Mesendoderm (in vitro differentiated cells): ENCODE data around the gene KRT17.
A peak's percentile ranks its signal among the peaks of the same experiment; 100 is the strongest.
"Not testable (repeated sequence)": the region's sequence is repeated elsewhere in the genome, so short reads cannot be mapped to it uniquely, and the experiment has no call there.

Experiments used
- DNase-seq: peaks from one replicate; pipeline ENCODE4 v3.0.0; 2013
- H2AK5ac ChIP-seq: 2 replicates; pipeline ENCODE4 v1.6.1; 2013; ENCODE audit warnings: low read length, inconsistent platforms
- H2BK120ac ChIP-seq: 2 replicates; pipeline ENCODE4 v1.6.1; 2013; ENCODE audit warnings: low read depth, mild to moderate bottlenecking, low read length, moderate library complexity, mixed read lengths
- H2BK15ac ChIP-seq: replicated peaks from 2 replicates; pipeline ENCODE4 v1.6.1; 2013; ENCODE audit warnings: low read depth, mild to moderate bottlenecking, moderate library complexity
- H2BK5ac ChIP-seq: 2 replicates; pipeline ENCODE4 v1.6.1; 2013; ENCODE audit warnings: low read length, inconsistent platforms
- H3K18ac ChIP-seq: 2 replicates; pipeline ENCODE4 v1.6.1; 2013; ENCODE audit warnings: mild to moderate bottlenecking, low read length, mixed read lengths
- H3K23ac ChIP-seq: one replicate; pipeline ENCODE4 v1.6.1; 2013; ENCODE audit warnings: low read length
- H3K27ac ChIP-seq: 2 replicates; pipeline ENCODE4 v1.5.1; 2013; ENCODE audit warnings: low read depth, mild to moderate bottlenecking, inconsistent platforms, low read length, moderate library complexity
- H3K27me3 ChIP-seq: 2 replicates; pipeline ENCODE4 v1.6.1; 2013; ENCODE audit warnings: low read length, control low read depth, mild to moderate bottlenecking, inconsistent platforms; ENCODE audit not compliant: insufficient read depth, poor library complexity
- H3K36me3 ChIP-seq: 2 replicates; pipeline ENCODE4 v1.6.1; 2013; ENCODE audit warnings: low read length, inconsistent platforms; ENCODE audit not compliant: control insufficient read depth, insufficient read depth
- H3K4ac ChIP-seq: one replicate; pipeline ENCODE4 v1.6.1; 2013; ENCODE audit warnings: low read depth, mild to moderate bottlenecking, low read length, moderate library complexity
- H3K4me1 ChIP-seq: 2 replicates; pipeline ENCODE4 v1.6.1; 2013; ENCODE audit warnings: low read depth, low read length, inconsistent platforms; ENCODE audit not compliant: control insufficient read depth
- H3K4me2 ChIP-seq: 2 replicates; pipeline ENCODE4 v1.6.1; 2013; ENCODE audit warnings: low read length
- H3K4me3 ChIP-seq: 2 replicates; pipeline ENCODE4 v1.5.1; 2013; ENCODE audit warnings: mild to moderate bottlenecking, low read length
- H3K56ac ChIP-seq: one replicate; pipeline ENCODE4 v1.6.1; 2013; ENCODE audit warnings: low read length
- H3K79me1 ChIP-seq: 2 replicates; pipeline ENCODE4 v1.6.1; 2013; ENCODE audit warnings: low read length, inconsistent platforms
- H3K79me2 ChIP-seq: 2 replicates; pipeline ENCODE4 v1.6.1; 2013; ENCODE audit warnings: mild to moderate bottlenecking, low read length; ENCODE audit not compliant: control insufficient read depth, insufficient read depth
- H3K9ac ChIP-seq: 2 replicates; pipeline ENCODE4 v1.6.1; 2013; ENCODE audit warnings: low read length, inconsistent platforms
- H4K5ac ChIP-seq: one replicate; pipeline ENCODE4 v1.6.1; 2013; ENCODE audit warnings: low read length
- H4K8ac ChIP-seq: one replicate; pipeline ENCODE4 v1.6.1; 2013; ENCODE audit warnings: low read depth, mild to moderate bottlenecking, control low read depth, low read length, moderate library complexity
- WGBS: extraction: QIAGEN DNeasy Blood & Tissue Kit; methylation state at CpG from one replicate; pipeline ENCODE4 v1.1.7; 2013; ENCODE audit warnings: low lambda C conversion rate, missing lambda C conversion rate; ENCODE audit not compliant: insufficient coverage; ENCODE audit errors: extremely low coverage; 5-methylcytosine and 5-hydroxymethylcytosine counted together

Gene KRT17

GRCh38 chr17:41580244-41580575 is 44.2 kb downstream of the KRT17 start:
- Histone ChIP-seq H3K18ac (no peak overlapping the region), H3K23ac (no peak overlapping the region), H3K9ac (no peak overlapping the region), H2BK5ac (no peak overlapping the region), H3K4me3 (no peak overlapping the region), H3K79me2 (no peaks in the 10 kb centered on the region), H2AK5ac (no peak overlapping the region), H3K27ac (no peak overlapping the region), H3K79me1 (no peaks in the 10 kb centered on the region), H3K27me3 (no peaks in the 10 kb centered on the region), H3K56ac (no peak overlapping the region), H3K4ac (no peak overlapping the region), H3K36me3 (no peaks in the 10 kb centered on the region), H2BK120ac (no peak overlapping the region), H4K8ac (no peak overlapping the region), H4K5ac (no peak overlapping the region), H2BK15ac (no peak overlapping the region), H3K4me1 (no peaks in the 10 kb centered on the region), H3K4me2 (no peak overlapping the region)
- no peak for DNase-seq
- no CpG with 5 or more reads among the region's 2 CpGs for WGBS

DNA sequence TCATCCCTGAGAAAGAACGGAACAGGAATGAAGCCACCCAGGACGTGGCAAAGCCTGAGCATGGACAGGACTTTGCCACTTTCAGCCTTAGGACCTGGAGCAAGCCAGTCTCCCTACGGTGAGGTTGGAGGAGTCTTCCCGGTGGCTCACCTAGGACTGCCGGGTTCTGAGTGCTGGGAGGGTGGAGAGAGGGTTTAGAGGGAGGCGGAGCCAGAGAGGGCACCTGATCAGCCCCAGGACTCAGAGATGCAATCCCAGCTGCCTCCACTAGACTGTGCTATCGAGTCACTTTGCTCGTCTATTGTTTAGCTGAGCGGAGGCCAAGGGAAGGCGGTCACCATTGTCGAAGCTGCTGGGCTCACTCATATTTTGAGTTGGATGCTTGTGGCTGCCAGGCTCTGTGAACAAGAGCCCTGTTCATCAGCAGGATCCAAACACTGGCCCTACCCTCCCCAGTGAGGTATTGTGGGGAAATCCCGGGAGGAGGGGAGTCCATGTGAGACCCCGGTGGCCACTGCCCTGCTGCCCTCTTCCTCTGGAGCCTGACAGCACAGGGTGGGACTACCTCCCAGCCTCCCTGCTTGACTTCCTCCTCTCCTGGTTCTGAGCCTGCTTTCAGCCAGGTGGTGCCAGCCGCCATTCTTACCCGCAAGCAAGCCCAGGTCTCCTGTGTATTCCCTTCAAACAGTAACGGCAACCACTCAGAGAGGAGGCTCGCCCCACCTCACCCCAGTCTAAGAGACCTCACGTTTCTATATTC is 44.7 kb downstream of the KRT17 start:
- H3K4me2 ChIP-seq: no peak overlapping the region
- no peak overlapping the region for H3K23ac ChIP-seq
- H3K4ac ChIP-seq: no peak overlapping the region
- H4K5ac ChIP-seq: no peak overlapping the region
- H3K79me1 ChIP-seq: no peaks in the 10 kb centered on the region
- no peak overlapping the region for H4K8ac ChIP-seq
- no peak overlapping the region for H2BK15ac ChIP-seq
- no peak overlapping the region for H3K4me3 ChIP-seq
- H3K27ac ChIP-seq: no peak overlapping the region
- WGBS: no CpG with 5 or more reads among the region's 18 CpGs
- no peaks in the 10 kb centered on the region for H3K27me3 ChIP-seq
- H3K56ac ChIP-seq: peak overlapping the region; percentile 80
- peak; percentile 95 for DNase-seq
- H3K4me1 ChIP-seq: no peaks in the 10 kb centered on the region
- no peaks in the 10 kb centered on the region for H3K36me3 ChIP-seq
- H3K9ac ChIP-seq: peak overlapping the region; percentile 61
- H2BK120ac ChIP-seq: no peak overlapping the region
- H2AK5ac ChIP-seq: no peak overlapping the region
- no peaks in the 10 kb centered on the region for H3K79me2 ChIP-seq
- H2BK5ac ChIP-seq: no peak overlapping the region
- H3K18ac ChIP-seq: no peak overlapping the region

DNA sequence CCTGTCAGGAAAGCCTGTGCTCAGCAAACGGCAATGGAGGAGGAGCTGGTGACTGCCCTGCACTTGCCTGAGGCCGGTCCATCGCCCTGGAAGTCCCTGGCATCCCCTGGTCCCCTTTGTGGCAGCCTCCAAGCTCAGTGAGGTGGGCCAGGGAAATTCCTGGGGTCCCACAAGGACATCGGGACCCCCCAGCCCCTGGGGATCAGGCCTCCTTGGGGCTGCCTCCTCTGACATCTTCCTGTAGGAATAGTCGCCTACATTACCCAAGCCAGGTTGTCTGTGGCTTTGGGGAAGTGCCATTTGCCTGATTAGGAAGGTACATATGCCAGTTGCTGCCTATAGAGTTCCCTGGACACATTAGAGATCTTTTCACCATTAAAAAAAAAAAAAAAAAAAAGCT is 45.4 kb downstream of the KRT17 start:
- Histone ChIP-seq H2BK120ac (no peak overlapping the region), H3K27ac (no peak overlapping the region), H4K8ac (no peak overlapping the region), H3K9ac (no peak overlapping the region), H3K79me1 (no peaks in the 10 kb centered on the region), H2BK15ac (no peak overlapping the region), H4K5ac (no peak overlapping the region), H3K56ac (no peak overlapping the region), H3K18ac (no peak overlapping the region), H3K27me3 (no peaks in the 10 kb centered on the region), H3K4me2 (no peak overlapping the region), H3K23ac (no peak overlapping the region), H2BK5ac (no peak overlapping the region), H2AK5ac (no peak overlapping the region), H3K4me3 (no peak overlapping the region), H3K4ac (no peak overlapping the region), H3K36me3 (no peaks in the 10 kb centered on the region), H3K79me2 (no peaks in the 10 kb centered on the region), H3K4me1 (no peaks in the 10 kb centered on the region)
- DNase-seq: no peak
- WGBS: no CpG with 5 or more reads among the region's 5 CpGs

- Histone ChIP-seq H2BK5ac (no peak overlapping the region), H3K23ac (no peak overlapping the region), H3K27me3 (no peaks in the 10 kb centered on the region), H3K4ac (no peak overlapping the region), H3K9ac (no peak overlapping the region), H2BK120ac (no peak overlapping the region), H3K4me1 (no peaks in the 10 kb centered on the region), H3K56ac (no peak overlapping the region), H3K4me2 (no peak overlapping the region), H4K5ac (no peak overlapping the region), H3K4me3 (no peak overlapping the region), H3K79me2 (no peaks in the 10 kb centered on the region), H2BK15ac (no peak overlapping the region), H3K79me1 (no peaks in the 10 kb centered on the region), H3K27ac (no peak overlapping the region), H2AK5ac (no peak overlapping the region), H3K36me3 (no peaks in the 10 kb centered on the region), H3K18ac (no peak overlapping the region), H4K8ac (no peak overlapping the region)
- no peak for DNase-seq
- no CpG with 5 or more reads among the region's 1 CpG for WGBS
Observed at GRCh38 chr17:41578538-41578937, 45.8 kb downstream of the KRT17 start.

DNA sequence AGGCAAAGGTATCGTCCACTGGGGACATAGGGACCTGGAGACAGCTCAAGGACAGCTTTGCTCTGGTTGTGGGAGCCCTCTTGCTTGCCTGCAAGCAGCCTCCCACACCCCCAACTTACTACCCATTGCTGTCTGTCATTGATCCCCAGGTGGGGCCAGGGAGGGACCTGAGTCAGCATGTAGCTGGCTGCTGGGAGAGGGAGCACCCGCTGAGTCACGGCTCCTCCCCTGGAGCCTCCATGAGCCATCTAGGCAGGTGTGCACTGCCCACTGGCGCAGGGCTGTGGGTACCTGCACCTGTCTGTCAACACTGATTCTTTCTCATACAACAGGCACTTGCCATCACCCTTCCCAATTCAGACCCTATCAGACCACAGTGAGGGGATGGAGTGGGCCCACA is 47.6 kb downstream of the KRT17 start:
- not testable (repeated sequence) for H4K5ac ChIP-seq, H3K23ac ChIP-seq, H2AK5ac ChIP-seq, H2BK15ac ChIP-seq, H3K56ac ChIP-seq, H3K4me1 ChIP-seq, DNase-seq, H3K79me2 ChIP-seq, H3K36me3 ChIP-seq, H3K18ac ChIP-seq, H3K4ac ChIP-seq, H3K9ac ChIP-seq, H3K27ac ChIP-seq, H3K4me2 ChIP-seq, H3K27me3 ChIP-seq, H3K79me1 ChIP-seq, H3K4me3 ChIP-seq, H4K8ac ChIP-seq, H2BK5ac ChIP-seq, H2BK120ac ChIP-seq
- WGBS: no CpG with 5 or more reads among the region's 4 CpGs

GRCh38 chr17:41575336-41575735 is 49.0 kb downstream of the KRT17 start:
- H3K27me3 ChIP-seq: no peaks in the 10 kb centered on the region
- H3K56ac ChIP-seq: no peak overlapping the region
- no peak for DNase-seq

More at GRCh38 chr17:41575336-41575735, 49.0 kb downstream of the KRT17 start:
- Histone ChIP-seq H4K5ac (no peak overlapping the region), H3K4me2 (no peak overlapping the region), H3K18ac (no peak overlapping the region), H3K4ac (no peak overlapping the region), H2AK5ac (no peak overlapping the region), H3K27ac (no peak overlapping the region), H4K8ac (no peak overlapping the region), H3K79me2 (no peaks in the 10 kb centered on the region), H2BK5ac (no peak overlapping the region), H3K79me1 (no peaks in the 10 kb centered on the region), H3K9ac (no peak overlapping the region), H2BK120ac (no peak overlapping the region), H3K4me1 (no peaks in the 10 kb centered on the region), H3K4me3 (no peak overlapping the region), H3K23ac (no peak overlapping the region), H2BK15ac (no peak overlapping the region), H3K36me3 (no peaks in the 10 kb centered on the region)
- no CpG with 5 or more reads among the region's 3 CpGs for WGBS
